Activated gamma-delta T cell treated with anti-CD3 and anti-CD28 coated beads, Interleukin-2, amount 50 U/mL, for 16 hours (primary cell): ENCODE data around the gene PCBD2.

Source experiments
- DNase-seq: peaks from one replicate; pipeline ENCODE4 v3.0.0-alpha.2; 2020; ENCODE audit warnings: low read depth

Gene PCBD2

GRCh38 chr5:135007749-135008363, 102.9 kb downstream of the PCBD2 start:
- no peak for DNase-seq

- no peak for DNase-seq
Observed at GRCh38 chr5:135008556-135008955, 103.6 kb downstream of the PCBD2 start.

- no peak for DNase-seq
Observed at GRCh38 chr5:135008981-135009735, 104.2 kb downstream of the PCBD2 start.

GRCh38 chr5:135009736-135010501, 105.0 kb downstream of the PCBD2 start:
- DNase-seq = no peak

GRCh38 chr5:135010502-135011354, 105.8 kb downstream of the PCBD2 start:
- no peak for DNase-seq

GRCh38 chr5:135011355-135012032, 106.6 kb downstream of the PCBD2 start:
- DNase-seq = no peak

- DNase-seq = no peak
Observed at GRCh38 chr5:135012033-135012588, 107.2 kb downstream of the PCBD2 start.
